GM18909 (cell line): ENCODE measurements around the gene DEF6.

ENCODE experiments used
- ATAC-seq: cut with Tn5 transposase; IDR thresholded peaks from one replicate; pipeline ENCODE4 v1.9.1; 2021; ENCODE audit warnings: mild to moderate bottlenecking; ENCODE audit not compliant: unreplicated experiment, poor library complexity

Gene DEF6

DNA sequence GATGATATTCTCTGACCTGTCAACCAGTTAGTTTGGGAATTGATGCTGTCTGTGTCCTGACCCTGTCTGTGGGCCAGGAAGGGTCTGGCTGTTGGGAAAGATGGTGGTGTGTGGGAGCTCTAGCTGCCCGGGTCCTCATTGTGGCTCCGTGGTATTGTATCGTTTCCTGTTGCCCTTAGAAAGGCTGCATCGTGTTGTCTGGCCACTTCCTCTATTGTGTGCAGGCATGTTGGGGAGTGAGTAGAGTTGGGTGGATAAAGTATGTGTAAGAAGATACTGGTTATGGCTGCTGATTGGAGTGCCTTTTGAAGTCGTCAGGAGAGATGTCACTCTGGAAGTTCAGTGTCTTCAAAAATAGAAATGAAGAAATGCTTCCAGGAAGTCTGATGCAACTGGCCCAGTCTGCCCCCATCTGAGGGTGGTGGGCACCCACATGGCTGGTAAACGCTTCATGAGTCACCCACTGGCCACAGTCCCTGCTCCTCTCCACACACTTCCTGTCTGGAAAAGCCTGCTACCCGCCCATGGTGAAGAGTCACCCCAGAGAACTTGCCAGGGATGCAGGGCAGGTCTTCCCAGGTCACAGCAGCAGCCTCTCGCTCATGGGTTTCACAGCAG, 72.6 kb downstream of the DEF6 start:
- ATAC-seq = no peak

- ATAC-seq = no peak
Measured at GRCh38 chr6:35370785-35371493, 73.3 kb downstream of the DEF6 start.
